WI38 (cell line): Measurements from ENCODE around the gene PRG2.

ENCODE experiments used
- H3K4me3 ChIP-seq: 2 replicates; pipeline ENCODE4 v1.5.1; 2011; ENCODE audit warnings: low read depth, mild to moderate bottlenecking, control low read depth, low read length
- TF ChIP-seq, protein P1 (sequence below): IDR thresholded peaks from 2 replicates; pipeline ENCODE4 v1.5.1; 2012; ENCODE audit warnings: low read depth, mild to moderate bottlenecking, control low read depth, low read length

The PRG2 gene

DNA sequence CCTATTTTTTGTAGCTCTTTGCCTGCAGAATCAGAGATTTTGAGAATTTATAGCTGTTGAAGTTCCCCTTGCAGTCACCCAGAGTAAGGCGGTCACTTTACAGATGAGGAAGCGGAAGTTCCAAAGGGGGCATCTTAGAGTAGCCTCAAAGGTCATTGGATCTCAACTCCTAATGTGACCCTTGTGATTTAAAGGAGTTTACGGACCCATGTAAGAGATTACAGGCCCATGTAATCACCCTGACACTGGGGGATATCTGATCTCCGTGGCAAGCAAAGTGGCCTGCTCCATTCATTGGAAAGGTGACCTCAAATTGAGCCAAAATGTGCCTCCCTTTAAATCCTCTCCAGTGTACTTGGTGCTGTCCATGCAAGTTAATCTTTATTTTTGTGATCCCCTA lies 36.6 kb downstream of the PRG2 start:
- no peak overlapping the region for H3K4me3 ChIP-seq
- TF ChIP-seq, protein P1, sequence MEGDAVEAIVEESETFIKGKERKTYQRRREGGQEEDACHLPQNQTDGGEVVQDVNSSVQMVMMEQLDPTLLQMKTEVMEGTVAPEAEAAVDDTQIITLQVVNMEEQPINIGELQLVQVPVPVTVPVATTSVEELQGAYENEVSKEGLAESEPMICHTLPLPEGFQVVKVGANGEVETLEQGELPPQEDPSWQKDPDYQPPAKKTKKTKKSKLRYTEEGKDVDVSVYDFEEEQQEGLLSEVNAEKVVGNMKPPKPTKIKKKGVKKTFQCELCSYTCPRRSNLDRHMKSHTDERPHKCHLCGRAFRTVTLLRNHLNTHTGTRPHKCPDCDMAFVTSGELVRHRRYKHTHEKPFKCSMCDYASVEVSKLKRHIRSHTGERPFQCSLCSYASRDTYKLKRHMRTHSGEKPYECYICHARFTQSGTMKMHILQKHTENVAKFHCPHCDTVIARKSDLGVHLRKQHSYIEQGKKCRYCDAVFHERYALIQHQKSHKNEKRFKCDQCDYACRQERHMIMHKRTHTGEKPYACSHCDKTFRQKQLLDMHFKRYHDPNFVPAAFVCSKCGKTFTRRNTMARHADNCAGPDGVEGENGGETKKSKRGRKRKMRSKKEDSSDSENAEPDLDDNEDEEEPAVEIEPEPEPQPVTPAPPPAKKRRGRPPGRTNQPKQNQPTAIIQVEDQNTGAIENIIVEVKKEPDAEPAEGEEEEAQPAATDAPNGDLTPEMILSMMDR: no peak

DNA sequence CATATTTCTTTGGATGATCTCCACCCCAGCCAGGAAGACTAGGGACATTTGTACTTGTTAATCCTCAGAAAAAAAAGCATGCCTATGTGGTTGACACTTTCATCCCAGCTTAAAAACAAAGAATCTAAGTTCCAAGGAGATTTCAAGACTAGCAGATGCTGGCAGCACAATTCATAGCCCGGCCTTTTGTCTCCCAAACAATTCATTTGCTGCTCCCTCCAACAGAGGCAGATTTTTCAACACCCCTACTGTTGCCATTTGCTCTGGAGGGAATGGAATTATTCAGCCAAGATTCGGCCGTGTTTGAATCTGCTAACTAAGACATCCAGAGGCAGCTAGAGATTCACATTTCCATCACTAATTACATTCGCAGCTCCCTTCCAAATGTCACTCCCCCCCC lies 37.0 kb downstream of the PRG2 start:
- H3K4me3 ChIP-seq: no peak overlapping the region
- TF ChIP-seq, protein P1: no peak

DNA sequence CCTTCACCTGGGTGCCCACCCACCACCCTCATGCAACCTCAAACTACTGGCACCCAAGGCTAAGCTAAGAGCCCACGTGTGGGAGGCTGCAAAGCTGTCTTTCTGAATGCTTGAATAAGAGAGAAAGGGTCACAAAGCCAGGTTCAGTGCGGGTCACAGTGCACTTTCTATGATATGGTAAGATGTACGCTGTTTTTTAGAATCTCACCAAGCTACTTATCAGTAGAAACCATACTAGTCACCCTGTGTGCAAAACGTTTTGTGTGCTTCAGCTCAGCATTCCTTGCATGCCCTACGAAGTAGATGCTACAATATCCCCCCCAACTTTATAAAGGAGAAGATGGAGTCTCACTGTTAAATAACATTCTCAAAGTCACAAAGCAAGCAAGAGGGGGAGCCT lies 37.4 kb downstream of the PRG2 start:
- H3K4me3 ChIP-seq: no peak overlapping the region
- TF ChIP-seq, protein P1: no peak

DNA sequence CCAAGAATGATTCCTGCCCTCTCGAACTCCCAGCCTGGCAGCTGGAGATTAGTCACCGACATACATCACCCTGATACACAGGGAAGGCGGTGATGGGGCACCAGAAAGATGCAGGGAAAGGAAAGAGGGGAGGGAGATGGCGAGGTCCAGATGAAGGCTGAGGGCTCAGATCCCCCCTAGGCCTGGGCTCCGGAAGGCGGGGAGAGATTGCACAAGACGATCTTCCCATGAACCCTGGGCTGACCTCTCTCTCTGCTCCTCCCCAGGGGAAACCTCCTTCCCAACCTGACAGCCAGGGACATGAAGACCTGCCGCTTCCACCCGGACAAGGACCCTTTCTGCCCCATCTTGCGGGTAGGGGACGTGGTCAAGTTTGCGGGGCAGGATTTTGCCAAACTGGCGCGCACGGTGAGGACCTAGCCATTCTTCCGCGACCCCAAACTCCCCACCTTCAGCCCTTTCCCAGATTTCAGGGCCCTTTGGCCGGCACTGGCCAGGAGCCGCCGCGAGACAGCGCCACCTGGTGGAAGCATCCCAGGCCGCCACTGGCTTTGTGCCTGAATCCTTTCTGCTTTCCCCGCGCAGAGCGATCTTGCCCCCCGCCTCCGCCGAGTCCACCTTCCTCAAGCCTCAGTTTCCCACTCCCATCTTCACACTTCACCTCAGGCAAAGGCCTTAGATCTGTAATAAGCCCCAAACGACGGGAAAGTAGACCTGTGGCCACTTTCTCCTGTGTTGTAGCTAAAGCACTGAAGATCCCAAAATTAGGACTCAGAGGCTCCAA lies 40.8 kb downstream of the PRG2 start:
- no peak overlapping the region for H3K4me3 ChIP-seq

DNA sequence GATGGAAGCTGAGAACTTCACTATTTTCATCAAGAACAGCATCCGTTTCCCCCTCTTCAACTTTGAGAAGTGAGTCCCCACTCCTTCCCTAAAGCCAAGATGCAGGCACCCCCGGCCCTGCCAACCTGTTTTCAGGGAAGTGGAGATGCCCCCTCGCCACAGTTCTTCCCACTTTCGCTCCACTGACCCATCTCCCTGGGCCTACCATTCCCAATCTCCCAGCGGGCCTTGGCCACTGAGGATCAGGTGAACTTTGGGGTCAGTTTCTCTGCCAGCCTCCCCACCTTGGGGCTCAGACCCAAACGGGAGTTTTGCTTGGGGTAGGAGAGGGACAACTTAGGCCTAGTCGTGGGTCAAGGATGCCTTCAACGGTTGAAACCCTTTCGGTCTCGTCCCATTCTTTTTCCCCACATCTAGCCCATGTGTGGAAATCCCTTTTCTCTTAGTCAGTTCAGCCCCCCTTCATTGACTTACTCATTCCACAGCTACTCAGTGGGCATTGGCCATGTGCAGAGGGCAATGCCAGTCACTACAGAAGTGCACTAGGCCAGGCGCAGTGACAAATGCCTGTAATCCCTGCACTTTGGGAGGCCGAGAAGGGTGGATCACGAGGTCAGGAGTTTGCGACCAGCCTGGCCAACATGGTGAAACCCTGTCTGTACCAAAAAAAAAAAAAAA lies 41.7 kb downstream of the PRG2 start:
- TF ChIP-seq, protein P1: no peak
- H3K4me3 ChIP-seq: no peak overlapping the region

More for the DNA sequence above, 40.8 kb downstream of the PRG2 start:
- TF ChIP-seq, protein P1: peak; percentile 84

DNA sequence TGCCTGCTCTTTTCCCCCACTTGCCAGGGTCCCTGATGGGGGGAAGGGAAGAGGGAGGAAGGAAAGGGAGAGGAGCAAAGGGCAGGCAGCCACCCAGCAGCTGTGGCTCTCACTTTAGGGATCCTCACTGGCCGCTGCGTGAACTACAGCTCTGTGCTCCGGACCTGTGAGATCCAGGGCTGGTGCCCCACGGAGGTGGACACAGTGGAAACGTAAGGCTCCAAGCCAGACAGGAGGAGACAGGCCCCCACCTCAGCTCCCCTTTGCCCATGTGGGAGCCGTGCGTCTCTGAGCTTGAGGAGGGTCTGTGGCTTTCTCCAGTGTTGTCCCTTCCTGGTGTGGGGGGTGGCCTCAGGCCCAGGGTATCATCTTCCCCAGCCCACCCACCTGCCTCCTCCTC lies 42.4 kb downstream of the PRG2 start:
- H3K4me3 ChIP-seq: no peak overlapping the region
- TF ChIP-seq, protein P1: no peak

DNA sequence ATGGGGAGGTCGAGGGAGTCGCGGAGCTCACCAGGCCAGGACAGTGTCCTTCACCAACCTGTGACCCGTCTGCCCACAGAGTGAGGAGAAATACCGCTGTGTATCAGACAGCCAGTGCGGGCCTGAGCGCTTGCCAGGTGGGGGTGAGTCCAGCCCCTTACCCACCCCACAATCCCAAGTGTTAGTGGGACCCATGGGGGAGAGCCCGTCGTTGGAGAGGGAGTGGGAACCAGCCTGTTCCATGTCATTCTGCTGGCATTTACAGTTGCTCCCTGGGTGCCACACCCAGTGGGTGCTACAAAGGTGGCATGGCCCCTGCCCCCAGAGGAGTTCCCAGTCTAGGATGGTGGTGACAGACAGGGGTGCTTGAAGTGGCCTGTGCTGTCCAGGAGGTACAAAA lies 43.1 kb downstream of the PRG2 start:
- TF ChIP-seq, protein P1: no peak
- no peak overlapping the region for H3K4me3 ChIP-seq
